ENCODE measurements around the gene DNASE2B.
"Not testable (repeated sequence)": the region's sequence is repeated elsewhere in the genome, so short reads cannot be mapped to it uniquely, and the experiment has no call there.

DNASE2B gene

DNA sequence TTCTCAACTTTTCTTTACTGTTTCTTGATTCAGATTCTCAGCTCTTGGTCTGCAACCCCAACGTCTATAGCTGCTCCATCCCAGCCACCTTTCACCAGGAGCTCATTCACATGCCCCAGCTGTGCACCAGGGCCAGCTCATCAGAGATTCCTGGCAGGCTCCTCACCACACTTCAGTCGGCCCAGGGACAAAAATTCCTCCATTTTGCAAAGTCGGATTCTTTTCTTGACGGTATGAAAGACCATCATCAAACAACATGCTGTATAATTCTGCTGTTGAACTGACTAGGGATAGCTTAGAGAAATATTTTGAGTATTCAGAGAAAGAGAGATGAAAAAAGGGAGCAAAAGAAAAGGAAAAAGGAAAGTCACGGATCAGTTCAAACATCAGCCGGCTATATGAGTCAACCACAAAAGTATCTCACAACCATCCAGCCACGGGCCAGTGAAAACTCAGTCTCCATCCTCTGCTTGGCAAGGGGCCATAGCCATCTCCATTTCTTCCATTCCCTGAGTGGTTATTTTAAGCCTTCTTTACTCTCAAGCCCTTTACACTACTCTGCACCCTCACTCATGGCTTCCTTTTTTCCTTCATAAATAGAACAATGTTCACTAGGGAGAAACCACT lies 14.1 kb downstream of the DNASE2B start:
- peak; percentile 39 to 44 for DNase-seq (ENCODE audit: low read depth in 2 of 2)

DNA sequence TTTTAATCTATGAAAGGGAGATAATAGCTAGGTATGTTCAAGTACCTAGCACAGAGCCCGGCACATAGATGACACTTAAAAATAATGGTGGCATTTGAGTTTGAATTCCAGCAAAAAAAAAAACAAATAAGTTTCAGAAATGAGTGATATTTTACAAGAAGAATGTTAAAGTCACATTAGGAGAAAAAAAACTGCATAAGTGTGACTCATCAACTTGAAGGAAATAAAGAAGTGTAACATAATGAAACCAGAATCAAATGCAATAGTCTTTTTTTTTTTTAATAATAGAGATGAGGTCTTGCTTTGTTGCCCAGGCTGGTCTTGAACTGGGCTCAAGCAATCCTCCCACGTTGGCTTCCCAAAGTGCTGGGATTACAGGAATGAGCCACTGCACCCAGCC lies 17.1 kb downstream of the DNASE2B start:
- DNase-seq (ENCODE audit: low read depth in 2 of 2): no peak

DNA sequence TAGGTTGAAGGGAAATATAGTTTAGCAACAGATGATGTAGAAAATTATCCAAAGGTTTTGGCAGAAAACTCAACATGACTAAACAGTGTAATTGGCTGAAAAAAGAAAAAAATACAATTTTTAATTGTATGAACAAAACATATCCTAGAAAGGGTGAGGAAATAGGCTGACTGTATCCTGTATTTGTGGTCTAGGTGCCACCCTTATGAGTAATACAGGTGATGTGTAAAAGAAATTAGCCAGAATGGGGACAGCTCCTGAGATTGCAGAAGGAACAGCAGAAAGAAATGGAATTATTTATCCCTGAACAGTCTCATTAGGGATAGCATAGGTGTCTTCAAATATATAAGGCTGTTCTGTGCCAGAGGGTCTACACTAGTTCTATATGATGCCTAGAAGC lies 24.6 kb downstream of the DNASE2B start:
- no peak for DNase-seq (ENCODE audit: low read depth in 2 of 2)

DNA sequence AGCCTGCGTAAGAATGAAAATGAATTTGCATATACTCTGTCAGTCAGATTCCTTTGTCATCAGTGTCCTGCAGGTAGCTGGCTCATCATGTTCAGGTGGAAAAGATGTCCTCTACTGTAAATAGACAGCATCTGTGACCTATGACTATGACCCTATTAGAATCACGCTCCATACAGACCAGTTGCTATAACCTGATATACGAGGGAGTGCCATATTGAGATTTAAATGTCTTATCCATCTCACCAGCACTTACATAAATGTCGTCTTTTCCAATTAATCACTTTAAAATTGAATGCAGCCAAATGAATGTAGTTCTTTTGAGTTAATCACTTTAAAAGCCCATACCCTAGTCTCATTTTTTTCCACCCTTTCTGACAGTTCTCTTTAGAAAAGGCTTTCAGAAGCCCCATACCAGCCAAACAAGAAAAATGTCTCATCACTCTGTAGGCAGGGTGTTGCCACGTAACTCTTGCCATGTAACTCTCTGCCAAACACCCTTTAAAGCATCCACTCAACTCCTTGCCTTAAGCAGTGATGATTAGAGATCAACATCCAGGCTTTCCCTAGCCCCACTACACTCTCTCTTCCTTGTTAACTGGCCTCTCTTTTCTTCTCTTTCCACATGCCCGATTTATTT lies 26.3 kb downstream of the DNASE2B start:
- no peak for DNase-seq (ENCODE audit: low read depth in 2 of 2)

DNA sequence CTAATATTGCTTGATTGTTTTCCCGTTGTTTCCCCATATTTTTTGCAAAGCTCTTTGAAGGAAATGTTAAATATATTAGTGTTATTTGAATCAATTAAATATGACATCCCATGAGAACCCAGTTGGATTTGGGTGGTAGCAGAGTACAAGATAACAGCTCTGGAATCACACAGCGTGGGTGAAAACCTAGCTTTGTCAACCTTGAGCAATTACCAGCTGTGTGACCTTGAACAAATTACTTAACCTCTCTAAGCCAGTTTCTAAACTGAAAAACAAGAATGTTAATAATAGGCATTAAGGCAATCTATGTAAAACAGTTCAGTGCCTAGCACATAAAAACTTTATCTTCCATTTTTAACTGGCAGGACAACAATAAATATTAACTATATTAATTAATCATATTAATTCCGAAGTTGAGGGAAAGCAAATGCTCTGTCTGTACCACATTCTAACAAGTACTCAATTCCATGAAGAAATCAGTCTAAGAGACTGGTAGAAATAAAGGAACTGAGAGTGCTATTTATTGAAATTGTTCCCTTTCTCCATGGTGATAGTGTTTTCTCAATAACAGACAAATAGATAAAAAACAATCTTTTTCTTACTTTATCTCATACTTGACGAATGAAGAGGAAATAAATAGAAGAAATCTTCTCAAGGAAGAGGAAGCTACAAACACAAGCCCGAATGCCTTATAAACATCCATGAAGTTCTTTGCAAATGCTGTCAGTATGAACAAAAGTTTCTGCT lies 27.0 kb downstream of the DNASE2B start:
- no peak for DNase-seq (ENCODE audit: low read depth in 2 of 2)

DNA sequence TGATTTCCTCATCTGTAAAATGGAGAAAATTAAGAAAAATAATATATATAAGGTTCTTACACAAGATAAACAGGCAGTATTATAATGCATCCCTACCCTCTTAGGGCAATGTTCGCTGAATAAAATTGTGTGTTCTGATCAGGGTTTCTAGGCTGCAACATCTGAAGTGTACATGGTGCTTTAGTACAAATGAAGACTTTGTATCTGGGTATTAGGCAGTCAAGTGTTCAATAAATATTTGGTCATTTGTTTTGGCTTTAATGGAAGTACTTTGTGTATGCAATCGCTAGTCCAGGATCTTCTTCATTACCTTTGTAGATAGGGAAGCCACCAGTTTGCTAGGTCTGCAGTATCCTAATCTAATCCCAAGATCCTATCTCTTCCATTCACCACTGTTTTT lies 28.1 kb downstream of the DNASE2B start:
- DNase-seq (ENCODE audit: low read depth in 2 of 2): no peak

DNA sequence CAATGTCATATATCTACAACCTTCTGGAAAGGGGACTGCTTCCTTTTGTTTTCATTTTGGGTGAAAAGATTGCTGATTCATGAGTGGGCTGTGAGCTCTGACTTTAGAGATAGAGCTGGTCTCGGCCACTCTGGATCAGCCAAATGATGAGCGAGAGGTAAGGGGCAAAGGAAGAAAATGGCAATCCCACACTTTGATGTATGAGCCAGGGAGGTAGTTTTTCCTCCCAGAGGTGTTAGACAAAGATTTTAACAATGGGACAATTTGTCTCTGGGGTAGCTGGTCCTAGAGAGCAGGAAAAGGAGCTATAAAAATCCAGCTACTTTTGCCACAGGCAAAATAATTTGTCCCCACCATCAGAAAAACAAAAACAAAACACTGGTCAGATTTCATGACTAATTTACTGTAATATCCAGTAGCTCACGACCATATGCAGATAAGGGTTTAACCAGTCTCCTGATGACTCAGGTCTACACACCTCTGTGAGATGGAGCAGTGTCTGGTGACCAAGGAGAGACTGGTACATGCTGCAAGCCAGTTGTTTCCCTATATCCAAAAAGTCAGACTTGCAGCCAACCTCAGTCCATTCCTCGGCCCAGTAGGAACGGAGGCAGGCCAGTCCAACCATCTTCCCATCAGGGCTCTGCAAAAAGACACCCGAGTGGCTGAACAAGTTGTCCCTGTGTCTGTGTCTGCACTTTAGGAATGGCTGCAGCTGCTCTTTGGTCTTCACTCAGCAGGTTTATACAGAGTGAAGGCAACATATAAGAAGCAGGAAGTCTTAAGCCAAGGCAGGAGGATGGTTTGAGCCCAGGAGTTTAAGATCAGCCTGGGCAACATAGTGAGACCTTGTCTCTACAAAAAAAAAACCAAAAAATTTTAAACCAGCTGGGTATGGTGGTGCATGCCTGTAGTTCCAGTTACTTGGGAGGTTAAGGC lies 29.2 kb downstream of the DNASE2B start:
- DNase-seq (ENCODE audit: low read depth in 2 of 2): no peak

DNA sequence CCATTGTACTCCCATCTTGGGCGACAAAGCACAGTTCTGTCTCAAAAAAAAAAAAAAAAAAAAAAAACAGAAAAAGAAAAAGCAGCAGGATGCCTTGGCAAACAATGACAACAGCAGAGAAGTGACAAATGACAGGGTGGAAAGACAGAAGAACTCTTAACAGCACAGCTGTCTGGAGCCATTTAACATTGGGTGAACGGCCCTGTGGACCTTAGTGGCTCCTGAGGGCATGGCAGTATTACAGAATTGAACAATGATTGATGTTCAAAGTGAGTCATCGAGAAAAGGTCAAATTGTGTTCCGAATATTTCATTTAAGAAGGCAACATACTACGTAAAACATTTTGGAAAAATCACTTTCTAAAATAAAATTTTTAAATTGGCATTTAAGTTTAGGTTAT lies 30.0 kb downstream of the DNASE2B start:
- no peak for DNase-seq (ENCODE audit: low read depth in 2 of 2)

DNA sequence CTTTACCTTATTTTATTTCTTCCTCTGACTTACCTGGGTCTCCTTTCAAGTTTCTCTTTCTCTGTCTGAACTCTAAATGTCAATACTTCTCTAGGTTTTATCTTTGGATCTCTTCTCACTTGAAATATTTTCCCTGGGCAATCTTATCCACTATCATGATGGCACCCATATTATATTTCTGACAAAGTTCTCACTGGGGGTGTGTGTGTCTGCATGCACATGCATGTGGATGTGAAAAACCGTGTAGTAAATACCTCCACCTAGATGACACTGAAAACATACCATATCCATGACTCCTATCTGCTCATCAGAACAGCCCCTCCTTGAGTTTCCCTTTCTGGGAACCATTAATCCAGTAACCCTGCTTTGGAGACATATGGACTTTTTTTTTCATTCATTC lies 30.9 kb downstream of the DNASE2B start:
- no peak for DNase-seq (ENCODE audit: low read depth in 2 of 2)

DNA sequence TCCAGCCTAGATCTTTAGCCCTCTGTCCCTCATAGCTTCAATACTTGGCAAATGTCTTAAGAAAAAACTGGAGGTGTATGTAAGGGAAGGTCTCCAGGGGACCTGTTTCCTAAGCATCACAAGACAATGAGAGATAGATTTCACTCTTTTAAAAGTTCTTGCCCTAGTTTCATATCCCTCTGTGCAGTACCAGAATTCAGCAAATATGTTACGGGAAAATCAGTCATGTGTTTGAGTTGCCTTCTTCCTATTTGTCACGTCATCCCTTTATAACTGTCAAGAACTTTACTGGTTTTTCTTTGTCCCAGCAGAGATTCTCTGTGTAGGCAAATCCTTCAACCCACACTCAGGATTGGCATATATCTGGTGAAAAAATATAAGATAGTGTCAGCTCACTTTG lies 32.3 kb downstream of the DNASE2B start:
- no peak for DNase-seq (ENCODE audit: low read depth in 2 of 2)

DNA sequence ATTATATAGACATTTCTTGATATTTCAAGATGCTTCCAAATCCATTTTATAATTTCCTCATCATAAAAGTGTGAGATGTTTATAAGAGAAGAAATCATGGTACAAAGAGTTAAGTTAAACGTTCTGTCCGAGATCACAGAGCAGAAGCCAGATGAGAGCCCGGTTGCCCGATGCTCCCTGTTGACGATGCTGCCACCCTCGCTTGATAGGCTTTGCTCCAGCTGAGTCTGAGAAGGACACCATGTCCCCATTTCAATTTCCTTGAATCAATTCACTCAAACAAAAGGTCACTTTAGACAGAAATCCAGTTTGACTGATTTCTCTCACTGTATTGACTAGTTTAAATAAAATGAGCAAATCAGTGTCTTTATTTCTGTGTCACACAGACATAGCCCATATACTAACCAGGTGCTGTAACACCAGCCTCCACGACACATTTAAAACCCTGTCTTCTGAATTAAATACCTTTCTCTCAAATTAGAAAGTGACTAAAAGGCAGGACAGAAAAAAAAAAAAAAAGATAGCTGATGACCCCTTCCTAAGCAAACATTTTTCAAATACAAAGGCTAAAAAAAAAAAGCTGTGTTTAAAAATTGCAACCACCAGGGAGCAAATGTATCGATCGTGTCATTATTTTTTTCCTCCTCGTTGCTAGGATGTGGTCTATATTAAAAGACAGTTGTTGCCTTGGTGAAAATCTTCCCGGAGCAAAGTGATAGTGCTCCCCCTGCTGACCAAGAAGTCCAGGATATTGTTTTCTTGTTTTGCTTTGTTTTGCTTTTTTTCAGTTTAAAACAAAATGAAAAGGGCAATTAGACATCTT lies 35.2 kb downstream of the DNASE2B start:
- DNase-seq (ENCODE audit: low read depth in 2 of 2): peak; percentile 34 to 36

DNA sequence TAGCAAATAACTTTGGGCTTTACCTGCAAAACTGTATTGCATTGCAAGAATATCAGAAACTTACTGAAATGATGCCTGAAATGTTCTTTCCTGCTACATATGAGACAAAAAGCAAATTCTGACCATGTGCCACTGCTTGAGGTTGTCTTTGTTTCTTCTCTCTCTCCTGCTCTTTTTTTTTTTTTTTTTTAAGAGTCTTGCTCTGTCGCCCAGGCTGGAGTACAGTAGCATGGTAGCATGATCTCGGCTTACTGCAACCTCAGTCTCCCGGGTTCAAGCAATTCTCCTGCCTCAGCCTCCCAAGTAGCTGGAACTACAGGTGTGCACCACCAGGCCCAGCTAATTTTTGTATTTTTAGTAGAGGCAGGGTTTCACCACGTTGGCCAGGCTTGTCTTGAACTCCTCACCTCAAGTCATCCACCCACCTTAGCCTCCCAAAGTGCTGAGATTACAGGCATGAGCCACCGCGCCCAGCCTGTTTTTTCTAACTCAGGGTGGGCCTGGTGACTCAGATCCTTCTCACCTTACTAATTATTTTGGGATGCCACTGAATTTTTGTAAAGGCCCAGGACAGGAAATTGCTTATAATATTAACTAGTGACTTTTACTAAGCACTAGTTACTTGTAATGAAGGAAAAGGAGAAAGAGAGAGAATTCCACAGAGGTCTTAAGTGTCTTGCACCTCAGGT lies 35.9 kb downstream of the DNASE2B start:
- DNase-seq (ENCODE audit: low read depth in 2 of 2): no peak

DNA sequence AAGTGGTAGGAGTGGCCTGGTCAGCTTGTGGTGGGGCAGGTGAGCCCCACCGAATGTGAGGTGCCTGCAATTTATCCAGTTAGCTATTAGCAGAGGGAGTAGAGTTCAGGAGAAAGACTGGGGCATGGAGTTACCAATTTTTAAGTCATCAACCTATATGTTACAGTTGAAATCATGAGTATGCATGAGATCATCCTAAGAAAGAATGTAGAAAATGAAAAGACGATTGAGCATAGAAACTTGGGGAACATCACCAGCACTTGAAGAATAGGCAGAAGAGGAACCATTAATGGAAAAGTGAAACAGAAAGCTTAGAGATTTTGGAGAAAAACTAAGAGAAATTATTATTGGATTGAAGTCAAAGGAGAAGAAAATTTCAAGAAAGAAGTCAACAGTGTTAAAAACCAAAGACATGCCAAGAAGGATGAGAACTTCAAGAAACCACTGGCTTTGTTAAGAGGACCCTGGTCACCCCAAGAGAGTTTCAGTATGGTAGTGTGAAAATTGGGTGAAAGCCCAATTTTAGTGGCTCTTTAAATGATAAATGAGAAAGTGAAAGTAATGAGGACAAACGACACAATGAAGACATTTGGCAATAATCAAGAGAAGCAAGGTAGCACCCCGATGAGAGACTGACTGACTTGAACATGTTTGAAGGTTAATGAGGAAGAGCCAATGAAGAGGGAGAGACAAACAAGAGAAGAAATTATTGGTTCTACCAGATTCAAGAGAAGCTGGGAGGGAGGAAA lies 36.7 kb downstream of the DNASE2B start:
- DNase-seq (ENCODE audit: low read depth in 2 of 2): no peak

DNA sequence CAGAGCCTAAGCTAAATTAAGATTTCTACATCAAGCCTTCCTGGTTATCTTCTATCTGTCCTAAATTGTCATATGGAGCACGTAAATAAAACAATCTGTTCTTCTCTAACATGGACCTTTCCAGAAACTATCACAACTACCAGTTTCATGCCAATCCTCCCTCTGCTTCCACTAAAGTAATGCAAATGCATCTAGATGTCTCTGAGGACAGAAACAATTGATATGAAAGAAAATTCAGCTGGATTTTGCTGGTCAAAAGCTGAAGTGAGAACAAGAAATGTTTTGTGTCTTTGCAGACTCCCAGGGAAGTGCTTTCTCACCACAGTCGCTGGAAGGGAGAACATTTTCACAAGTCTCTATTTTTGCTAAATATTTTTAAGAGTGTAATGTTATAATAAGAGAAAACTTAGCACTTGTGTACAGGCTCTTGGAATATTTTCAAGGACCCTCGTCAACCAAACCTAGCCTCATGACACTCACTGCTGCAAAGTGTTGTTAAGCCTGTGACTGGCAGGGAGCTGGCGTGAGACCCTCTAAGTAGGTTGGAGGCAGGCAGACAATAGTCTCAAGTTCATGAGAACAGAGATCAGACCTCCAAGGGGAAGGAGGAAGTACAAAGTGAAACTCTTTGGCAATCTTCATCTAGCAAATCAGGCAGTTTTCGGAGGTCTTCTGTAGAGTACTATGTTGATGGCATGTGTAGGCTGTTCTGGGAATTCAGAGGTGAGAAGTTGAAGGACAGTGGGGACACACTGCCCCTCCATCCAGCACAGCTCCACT lies 38.8 kb downstream of the DNASE2B start:
- DNase-seq (ENCODE audit: low read depth in 2 of 2): no peak

DNA sequence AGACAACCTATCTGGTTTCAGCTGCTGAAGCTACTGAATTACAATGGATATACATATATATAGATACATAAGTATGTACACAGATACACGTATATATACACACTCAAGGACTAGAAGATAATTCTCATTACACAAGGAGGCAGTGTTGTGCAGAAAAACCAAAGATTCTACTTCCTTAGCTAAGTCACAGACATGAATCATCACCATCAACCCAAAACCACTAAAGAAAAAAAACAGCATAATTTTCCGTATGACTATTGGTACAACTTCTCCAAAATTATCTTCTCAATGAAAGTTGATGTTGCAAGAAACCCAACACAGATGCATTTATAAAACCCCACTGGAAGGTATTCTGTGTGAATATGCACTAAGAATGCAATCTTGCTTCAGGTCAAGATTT lies 44.0 kb downstream of the DNASE2B start:
- peak; percentile 81 to 85 for DNase-seq (ENCODE audit: low read depth in 2 of 2)

DNA sequence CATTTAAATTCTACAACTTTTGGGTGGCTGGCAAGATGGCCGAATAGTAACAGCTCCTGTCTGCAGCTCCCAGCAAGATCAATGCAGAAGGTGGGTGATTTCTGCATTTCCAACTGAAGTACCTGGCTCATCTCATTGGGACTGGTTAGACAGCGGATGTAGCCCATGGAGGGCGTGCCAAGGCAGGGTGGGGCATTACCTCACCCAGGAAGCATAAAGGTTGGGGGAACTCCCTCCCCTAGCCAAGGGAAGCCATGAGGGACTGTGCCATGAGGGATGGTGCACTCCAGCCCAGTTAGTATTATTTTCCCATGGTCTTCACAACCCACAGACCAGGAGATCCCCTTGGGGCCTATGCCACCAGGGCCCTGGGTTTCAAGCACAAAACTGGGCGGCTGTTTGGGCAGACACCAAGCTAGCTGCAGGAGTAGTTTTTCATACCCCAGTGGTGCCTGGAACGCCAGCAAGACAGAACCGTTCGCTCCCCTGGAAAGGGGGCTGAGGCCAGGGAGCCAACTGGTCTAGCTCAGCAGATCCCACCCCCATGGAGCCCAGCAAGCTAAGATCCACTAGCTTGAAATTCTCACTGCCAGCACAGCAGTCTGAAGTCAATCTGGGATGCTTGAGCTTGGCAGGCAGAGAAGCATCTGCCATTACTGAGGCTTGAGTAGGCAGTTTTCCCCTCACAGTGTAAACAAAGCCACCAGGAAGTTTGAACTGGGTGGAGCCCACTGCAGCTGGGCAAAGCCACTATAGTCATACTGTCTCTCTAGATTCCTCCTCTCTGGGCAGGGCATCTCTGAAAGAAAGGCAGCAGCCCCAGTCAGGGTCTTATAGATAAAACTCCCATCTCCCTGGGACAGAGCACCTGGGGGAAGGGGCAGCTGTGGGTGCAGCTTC lies 44.7 kb downstream of the DNASE2B start:
- DNase-seq (ENCODE audit: low read depth in 2 of 2): not testable (repeated sequence)

DNA sequence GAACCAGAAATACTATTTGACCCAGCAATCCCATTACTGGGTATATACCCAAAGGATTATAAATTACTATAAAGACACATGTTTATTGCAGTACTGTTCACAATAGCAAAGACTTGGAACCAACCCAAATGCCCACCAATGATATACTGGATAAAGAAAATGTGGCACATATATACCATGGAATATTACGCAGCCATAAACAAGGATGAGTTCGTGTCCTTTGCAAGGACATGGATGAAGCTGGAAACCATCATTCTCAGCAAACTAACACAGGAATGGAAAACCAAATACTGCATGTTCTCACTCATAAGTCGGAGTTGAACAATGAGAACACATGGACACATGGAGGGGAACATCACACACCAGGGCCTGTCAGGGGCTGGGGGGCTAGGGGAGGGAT lies 50.4 kb downstream of the DNASE2B start:
- DNase-seq (ENCODE audit: low read depth in 2 of 2): not testable (repeated sequence)

DNA sequence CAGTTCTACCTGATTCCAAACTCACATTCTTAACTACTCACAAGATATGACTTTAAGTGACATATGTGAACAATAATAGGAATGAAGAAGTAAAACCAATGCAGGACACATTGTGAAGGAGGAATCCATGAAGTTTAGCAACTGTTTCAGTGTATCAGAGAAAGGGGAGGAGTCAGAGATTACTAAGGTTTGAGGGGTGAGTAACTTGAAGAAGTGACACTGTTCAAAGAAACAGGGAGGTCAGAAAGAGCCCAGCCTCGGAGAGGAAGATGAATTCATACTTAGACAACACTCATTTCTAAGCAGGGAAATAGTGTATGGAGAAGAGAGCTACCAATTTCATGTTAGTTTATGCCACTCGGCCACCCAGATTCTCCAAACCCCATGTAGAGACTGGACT lies 52.6 kb downstream of the DNASE2B start:
- no peak for DNase-seq (ENCODE audit: low read depth in 2 of 2)

All from fibroblast of skin of left biceps (primary cell).